GM13976 (cell line): ENCODE data around the gene BTG2.
"Not testable (repeated sequence)": the region's sequence is repeated elsewhere in the genome, so short reads cannot be mapped to it uniquely, and the experiment has no call there.

Source experiments
- DNase-seq: peaks from one replicate; pipeline ENCODE4 v3.0.0; 2012; ENCODE audit warnings: low spot score
- in situ Hi-C: fragments of 300-500 bp; cut with MboI; formaldehyde crosslinking; loops from one replicate; pipeline ENCODE4 v1.12.0; 2022; ENCODE audit warnings: low sequenced_read_pairs, mixed read lengths, inconsistent platforms; ENCODE audit not compliant: unreplicated experiment
- TF ChIP-seq, protein P1 (sequence below): IDR thresholded peaks from 2 replicates; pipeline ENCODE4 v1.5.1; 2012; ENCODE audit warnings: borderline replicate concordance, mild to moderate bottlenecking; ENCODE audit not compliant: insufficient read depth; ENCODE audit errors: extremely low read depth, missing control alignments, control extremely low read depth

BTG2 gene

GRCh38 chr1:203295796-203296195 lies 9.5 kb upstream of the BTG2 start:
- TF ChIP-seq, protein P1, sequence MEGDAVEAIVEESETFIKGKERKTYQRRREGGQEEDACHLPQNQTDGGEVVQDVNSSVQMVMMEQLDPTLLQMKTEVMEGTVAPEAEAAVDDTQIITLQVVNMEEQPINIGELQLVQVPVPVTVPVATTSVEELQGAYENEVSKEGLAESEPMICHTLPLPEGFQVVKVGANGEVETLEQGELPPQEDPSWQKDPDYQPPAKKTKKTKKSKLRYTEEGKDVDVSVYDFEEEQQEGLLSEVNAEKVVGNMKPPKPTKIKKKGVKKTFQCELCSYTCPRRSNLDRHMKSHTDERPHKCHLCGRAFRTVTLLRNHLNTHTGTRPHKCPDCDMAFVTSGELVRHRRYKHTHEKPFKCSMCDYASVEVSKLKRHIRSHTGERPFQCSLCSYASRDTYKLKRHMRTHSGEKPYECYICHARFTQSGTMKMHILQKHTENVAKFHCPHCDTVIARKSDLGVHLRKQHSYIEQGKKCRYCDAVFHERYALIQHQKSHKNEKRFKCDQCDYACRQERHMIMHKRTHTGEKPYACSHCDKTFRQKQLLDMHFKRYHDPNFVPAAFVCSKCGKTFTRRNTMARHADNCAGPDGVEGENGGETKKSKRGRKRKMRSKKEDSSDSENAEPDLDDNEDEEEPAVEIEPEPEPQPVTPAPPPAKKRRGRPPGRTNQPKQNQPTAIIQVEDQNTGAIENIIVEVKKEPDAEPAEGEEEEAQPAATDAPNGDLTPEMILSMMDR: no peak
- in situ Hi-C loops: no loop called here
- no peak for DNase-seq

DNA sequence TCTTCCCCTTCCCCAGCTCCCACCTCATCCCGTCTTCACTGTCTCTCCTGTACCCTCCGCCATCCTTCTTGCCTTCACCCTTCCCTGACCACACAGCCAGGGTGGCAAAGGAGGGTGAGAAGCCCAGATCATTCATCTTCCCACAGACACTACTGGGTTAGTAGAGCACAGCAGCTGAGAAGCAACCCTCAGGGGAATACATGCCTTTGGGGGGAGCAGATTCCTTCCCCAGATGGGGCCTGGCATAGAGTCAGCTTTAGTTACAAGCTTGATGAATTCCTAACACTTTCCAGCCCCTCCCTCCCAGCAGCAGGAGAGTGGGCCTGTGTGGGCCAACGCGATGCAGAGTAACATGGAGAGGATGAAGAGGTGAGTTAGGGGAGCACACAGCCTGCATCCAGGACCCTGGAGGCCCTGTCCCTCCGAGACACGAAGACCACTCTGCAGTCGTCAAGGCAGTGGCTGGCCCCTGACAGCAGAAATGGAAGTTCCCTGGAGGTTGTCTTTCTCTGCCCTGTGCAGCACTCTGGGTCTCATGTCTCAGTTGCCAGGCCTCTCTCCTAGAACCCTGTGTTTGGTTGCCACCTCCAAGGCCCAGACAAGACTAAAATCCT lies 8.8 kb upstream of the BTG2 start:
- in situ Hi-C loops: no loop called here
- no peak for DNase-seq
- TF ChIP-seq, protein P1: no peak

- in situ Hi-C loops: no loop called here
- TF ChIP-seq, protein P1: no peak
- no peak for DNase-seq
These were observed 6.2 kb upstream of the BTG2 start for GRCh38 chr1:203299169-203299568.

DNA sequence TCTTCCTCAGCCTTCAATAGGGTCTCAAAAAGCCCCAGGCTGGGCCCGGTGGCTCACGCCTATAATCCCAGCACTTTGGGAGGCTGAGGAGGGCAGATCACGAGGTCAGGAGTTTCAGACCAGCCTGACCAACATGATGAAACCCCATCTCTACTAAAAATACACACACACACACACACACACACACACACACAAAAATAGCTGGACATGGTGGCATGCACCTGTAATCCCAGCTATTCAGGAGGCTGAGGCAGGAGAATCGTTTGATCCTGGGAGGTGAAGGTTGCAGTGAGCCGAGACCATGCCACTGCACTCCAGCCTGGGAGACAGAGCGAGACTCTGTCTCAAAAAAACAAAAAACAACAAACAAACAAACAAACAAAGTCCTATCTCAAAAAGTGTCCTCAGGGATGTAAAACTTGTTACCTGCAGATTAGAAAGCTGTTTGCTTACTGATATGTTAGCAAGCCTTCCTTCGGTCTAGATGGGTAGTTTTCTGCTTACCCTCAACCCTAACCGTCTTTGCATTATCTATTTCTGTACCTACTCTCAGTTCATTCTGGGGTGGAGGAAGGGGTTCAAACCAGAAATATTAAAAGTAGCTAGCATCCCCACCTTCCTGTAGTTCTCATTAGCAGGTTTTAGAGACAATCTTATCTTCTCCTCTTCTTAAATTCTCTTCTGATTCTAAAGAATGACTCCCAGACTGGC lies 5.4 kb upstream of the BTG2 start:
- in situ Hi-C loops, DNase-seq: not testable (repeated sequence)

- in situ Hi-C loops: no loop called here
- TF ChIP-seq, protein P1: no peak
- no peak for DNase-seq
These were observed 4.6 kb upstream of the BTG2 start for GRCh38 chr1:203300441-203301330.

- no peak for DNase-seq
- TF ChIP-seq, protein P1: no peak
- in situ Hi-C loops: no loop called here
These were observed 4.0 kb upstream of the BTG2 start for GRCh38 chr1:203301331-203301668.

GRCh38 chr1:203302456-203302855 lies 2.9 kb upstream of the BTG2 start:
- DNase-seq: no peak
- in situ Hi-C loops: no loop called here
- TF ChIP-seq, protein P1: no peak
